Measurements from ENCODE around the gene OAS1. TPM values are rescaled to one million over a fixed set of nuclear protein-coding genes. Genes with fewer than 3 reads are reported as not detected.
A peak's percentile ranks its signal among the peaks of the same experiment; 100 is the strongest.

The OAS1 gene
- total and polyA plus RNA-seq, 2 of the 8 experiments (the other 6 are each of a cell fraction or from before 2014, with no cell fraction given), result 0.23 TPM; not detected in 1

DNA sequence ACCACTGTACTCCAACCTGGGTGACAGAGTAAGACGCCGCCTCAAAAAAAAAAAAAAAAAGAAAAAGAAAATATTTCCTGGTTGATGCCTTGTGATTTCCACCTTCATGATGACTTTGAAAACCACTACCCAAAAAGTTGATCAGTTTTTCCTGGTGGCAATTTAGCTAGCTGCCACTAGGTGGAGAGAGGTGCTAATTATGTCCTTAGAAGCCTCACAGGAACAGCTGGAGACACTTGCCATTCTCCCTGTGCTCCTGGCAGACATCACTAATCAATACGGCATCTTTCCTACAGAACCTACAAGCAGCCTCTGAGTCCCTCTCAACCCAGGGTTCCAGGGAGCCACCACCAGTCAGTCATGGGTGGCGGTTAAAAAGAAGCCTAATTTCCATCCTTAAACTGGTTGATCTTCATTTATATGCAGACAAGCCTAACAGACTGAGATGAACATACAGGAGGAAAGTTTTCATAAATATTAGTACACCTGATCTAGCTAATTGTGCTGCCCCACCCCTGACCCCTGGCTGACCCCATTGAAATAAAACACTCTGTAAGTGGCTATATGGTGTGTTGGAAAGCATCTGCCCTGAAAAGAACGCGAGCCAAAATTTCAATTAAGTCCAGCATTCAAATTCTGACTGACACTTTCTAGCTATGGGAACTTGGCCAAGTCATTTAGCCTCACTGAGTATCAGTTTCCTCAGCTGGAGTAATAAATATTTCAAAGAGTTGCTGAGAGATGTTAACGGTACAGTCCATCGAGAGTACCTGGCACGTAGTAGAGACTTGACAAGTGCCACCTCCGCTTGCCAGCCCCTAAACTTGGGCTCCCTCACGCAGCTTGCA is 6.2 kb upstream of the OAS1 start:
- H4K91ac ChIP-seq (replicated peaks; ENCODE audit: insufficient read length, low read length), result no peak overlapping the region
- no peaks in the 10 kb centered on the region for H3K79me2 ChIP-seq (ENCODE audit: control insufficient read depth in 1 of 2, insufficient read depth in 2 of 2, low read length in 2 of 2)
- 91% methylated on average over 9 of the region's 11 CpGs; no CpG with 5 or more reads in 1 of the 2 experiments for WGBS, 2 experiments (ENCODE audit: extremely low coverage in 1 of 2, insufficient coverage in 1 of 2, insufficient read length in 1 of 2, insufficient replicate concordance in 2 of 2, low coverage in 1 of 2, low lambda C conversion rate in 2 of 2, missing lambda C conversion rate in 1 of 2)
- no peak overlapping the region for H3K4me2 ChIP-seq (ENCODE audit: insufficient read depth in 1 of 2, low read depth in 2 of 2, low read length in 2 of 2)
- H3K14ac ChIP-seq (ENCODE audit: insufficient read length), result no peak overlapping the region
- no peak overlapping the region for H3K23ac ChIP-seq (ENCODE audit: insufficient read length)
- no peak overlapping the region for H3K4ac ChIP-seq (replicated peaks; ENCODE audit: insufficient read length, low read depth, low read length)
- H3K36me3 ChIP-seq (ENCODE audit: control insufficient read depth in 2 of 4, insufficient read depth in 4 of 4, low read length in 3 of 4), result no peaks in the 10 kb centered on the region; a peak in 2 of 8 replicates
- POLR2A ChIA-PET (ENCODE audit: partially characterized antibody), result no interaction called here
- H2BK12ac ChIP-seq (ENCODE audit: low read depth, low read length), result no peak overlapping the region
- peaks cover 5% of the 10 kb centered on the region in 2 experiments; a peak in 3 of 4 replicates for H3K9me3 ChIP-seq (ENCODE audit: insufficient read depth in 2 of 2, low read depth in 1 of 2, low read length in 1 of 2)
- no peak overlapping the region for H2AK5ac ChIP-seq (ENCODE audit: low read depth, low read length)
- H2BK5ac ChIP-seq (ENCODE audit: low read depth, low read length), result no peak overlapping the region
- H3K9ac ChIP-seq (replicated peaks in 1 of 4; ENCODE audit: extremely low read depth in 1 of 4, low read depth in 3 of 4, low read length in 3 of 4), result no peak overlapping the region
- FAIRE-seq, result peak; percentile 75
- no peak overlapping the region for H3K18ac ChIP-seq (ENCODE audit: extremely low read depth, low read length)
- H4K5ac ChIP-seq (ENCODE audit: insufficient read length, low read depth, low read length), result no peak overlapping the region
- no peaks in the 10 kb centered on the region for H3K23me2 ChIP-seq (ENCODE audit: low read depth, low read length)
- H2BK20ac ChIP-seq (ENCODE audit: low read length), result no peak overlapping the region
- no peaks in the 10 kb centered on the region for H3K27me3 ChIP-seq (replicated peaks in 1 of 4; ENCODE audit: control insufficient read depth in 3 of 4, extremely low read depth in 1 of 4, insufficient read depth in 3 of 4, low read length in 3 of 4)
- DNase-seq (ENCODE audit: low read depth in 1 of 2, low spot score in 2 of 2), result peak; percentile 17 to 54
- no peaks in the 10 kb centered on the region for H3K79me1 ChIP-seq (ENCODE audit: low read depth, low read length)
- CTCF ChIA-PET (ENCODE audit: partially characterized antibody), result interaction anchor here (0.6 to 2.9 kb wide), 22 partner anchors 8 to 130 kb away, joined by 3 to 10 read pairs (median 4); no protein-coding TSS in a partner anchor
- H2BK120ac ChIP-seq (replicated peaks; ENCODE audit: low read depth, low read length), result no peak overlapping the region
- H4K8ac ChIP-seq (ENCODE audit: extremely low read depth, insufficient read depth, low read length), result no peak overlapping the region
- no peak overlapping the region for H3K4me3 ChIP-seq (ENCODE audit: extremely low read depth in 1 of 4, insufficient read depth in 2 of 4, low read depth in 3 of 4, low read length in 4 of 4)
- H2BK15ac ChIP-seq (ENCODE audit: low read length), result no peak overlapping the region
- no peaks in the 10 kb centered on the region for H3K4me1 ChIP-seq (replicated peaks in 1 of 4; ENCODE audit: control insufficient read depth in 3 of 4, insufficient read depth in 4 of 4, low read length in 3 of 4)
- no peaks in the 10 kb centered on the region for H4K20me1 ChIP-seq (replicated peaks in 1 of 2; ENCODE audit: control insufficient read depth in 1 of 2, insufficient read depth in 2 of 2, low read length in 2 of 2)
- no peak overlapping the region for H3K56ac ChIP-seq (replicated peaks; ENCODE audit: insufficient read length, low read depth, low read length)
- no peak overlapping the region for H2AFZ ChIP-seq (ENCODE audit: low read length)
- no peak overlapping the region for H3K27ac ChIP-seq (ENCODE audit: low read depth, low read length)
- TF ChIP-seq TAF1 (IDR thresholded peaks at IDR 0.05; ENCODE audit: low read depth, low read length) (no peak), GTF2F1 (IDR thresholded peaks at IDR 0.05; ENCODE audit: borderline replicate concordance, low read depth, low read length) (no peak), SRF (IDR thresholded peaks at IDR 0.05; ENCODE audit: low read depth, low read length) (peak; percentile 78), RAD21 (IDR thresholded peaks at IDR 0.05 in 1 of 2, conservative IDR thresholded peaks at IDR 0.05 in 1 of 2; ENCODE audit: low read depth in 2 of 2, low read length in 2 of 2) (peak; percentile 73 to 82), KDM4A (IDR thresholded peaks at IDR 0.05; ENCODE audit: low read depth, low read length, severe bottlenecking) (no peak), ATF3 (IDR thresholded peaks at IDR 0.05; ENCODE audit: insufficient read depth, low read depth, low read length) (no peak), CHD2 (IDR thresholded peaks at IDR 0.05; ENCODE audit: low read length) (no peak), CEBPB (IDR thresholded peaks at IDR 0.05; ENCODE audit: low read depth, low read length) (no peak), TEAD4 (IDR thresholded peaks at IDR 0.05; ENCODE audit: low read depth, low read length) (0 out of 2 replicates have a peak, but pooled peaks have one; percentile 6), YY1 (IDR thresholded peaks at IDR 0.05; ENCODE audit: low read depth, low read length) (peak; percentile 58; the same call in 1 of the 2 replicates), ZNF274 (IDR thresholded peaks at IDR 0.05; ENCODE audit: borderline replicate concordance, extremely low read depth, low read length) (no peak)
- TF ChIP-seq, protein P1, sequence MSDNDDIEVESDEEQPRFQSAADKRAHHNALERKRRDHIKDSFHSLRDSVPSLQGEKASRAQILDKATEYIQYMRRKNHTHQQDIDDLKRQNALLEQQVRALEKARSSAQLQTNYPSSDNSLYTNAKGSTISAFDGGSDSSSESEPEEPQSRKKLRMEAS (IDR thresholded peaks at IDR 0.05), result no peak
